ENCODE measurements around the gene FAM136A.
A peak's percentile ranks its signal among the peaks of the same experiment; 100 is the strongest.
"Not testable (repeated sequence)": the region's sequence is repeated elsewhere in the genome, so short reads cannot be mapped to it uniquely, and the experiment has no call there.

FAM136A gene

GRCh38 chr2:70297828-70298227 is 4.0 kb downstream of the FAM136A start:
- not testable (repeated sequence) for DNase-seq (ENCODE audit: low read depth)

GRCh38 chr2:70283500-70284191 is 18.2 kb downstream of the FAM136A start:
- no peak for DNase-seq (ENCODE audit: low read depth)

- no peak for DNase-seq (ENCODE audit: low read depth)
Measured at GRCh38 chr2:70282439-70282838, 19.4 kb downstream of the FAM136A start.

GRCh38 chr2:70280242-70280798 is 21.5 kb downstream of the FAM136A start:
- no peak for DNase-seq (ENCODE audit: low read depth)

GRCh38 chr2:70270323-70270722 is 31.5 kb downstream of the FAM136A start:
- DNase-seq (ENCODE audit: low read depth) = no peak

- not testable (repeated sequence) for DNase-seq (ENCODE audit: low read depth)
Measured at GRCh38 chr2:70269422-70270302, 32.2 kb downstream of the FAM136A start.

GRCh38 chr2:70266925-70267324 is 34.9 kb downstream of the FAM136A start:
- DNase-seq (ENCODE audit: low read depth) = not testable (repeated sequence)

- peak; percentile 18 for DNase-seq (ENCODE audit: low read depth)
Measured at GRCh38 chr2:70261501-70261900, 40.4 kb downstream of the FAM136A start.

- DNase-seq (ENCODE audit: low read depth) = peak; percentile 46
Measured at GRCh38 chr2:70258532-70258875, 43.4 kb downstream of the FAM136A start.

- no peak for DNase-seq (ENCODE audit: low read depth)
Measured at GRCh38 chr2:70255637-70256314, 46.1 kb downstream of the FAM136A start.

GRCh38 chr2:70250434-70250833 is 51.4 kb downstream of the FAM136A start:
- no peak for DNase-seq (ENCODE audit: low read depth)

GRCh38 chr2:70248181-70248847 is 53.6 kb downstream of the FAM136A start, which contains the start of gene TIA1:
TSS of gene TIA1 (minus strand) at chr2:70248628. CDS start at chr2:70248430, 198 bp downstream.
- peak; percentile 99 for DNase-seq (ENCODE audit: low read depth)

- DNase-seq (ENCODE audit: low read depth) = peak; percentile 35
Measured at GRCh38 chr2:70247364-70248180, 54.3 kb downstream of the FAM136A start.

Data from EH (cell line).